Type B pancreatic cell (in vitro differentiated cells): ENCODE measurements around the gene PARD3B. TPM values are rescaled to one million over a fixed set of nuclear protein-coding genes. Genes with fewer than 3 reads are reported as not detected.

Experiments
- DNase-seq: peaks from one replicate; pipeline ENCODE4 v3.0.0; 2021; ENCODE audit warnings: mixed read lengths; ENCODE audit not compliant: unreplicated experiment; ENCODE audit errors: extremely low spot score
- H3K27ac Mint-ChIP-seq: 2 replicates; pipeline ENCODE4 v1.8.0; 2021; ENCODE audit warnings: mild to moderate bottlenecking, mixed read lengths
- H3K27me3 Mint-ChIP-seq: 2 replicates; pipeline ENCODE4 v1.8.0; 2021; ENCODE audit warnings: mixed read lengths
- H3K36me3 Mint-ChIP-seq: 2 replicates; pipeline ENCODE4 v1.8.0; 2021; ENCODE audit warnings: mixed read lengths
- H3K4me1 Mint-ChIP-seq: one replicate; pipeline ENCODE4 v1.8.0; 2021; ENCODE audit warnings: mixed read lengths; ENCODE audit not compliant: unreplicated experiment
- H3K4me3 Mint-ChIP-seq: 2 replicates; pipeline ENCODE4 v1.8.0; 2021; ENCODE audit warnings: mild to moderate bottlenecking, mixed read lengths
- H3K9me3 Mint-ChIP-seq: 2 replicates; pipeline ENCODE4 v1.8.0; 2021; ENCODE audit warnings: mixed read lengths
- total RNA-seq: library from RNA; stranded (reverse); gene quantifications from 2 replicates; pipeline ENCODE4 v1.2.1, GENCODE V29; 2021; ENCODE audit warnings: low replicate concordance
- TF ChIP-seq, protein P1 (sequence below): fragments of 200-600 bp; sonication (generic); conservative IDR thresholded peaks from 2 replicates; pipeline ENCODE4 v1.5.0; 2021; ENCODE audit warnings: antibody characterized with exemption, mild to moderate bottlenecking

PARD3B gene
- total RNA-seq, 1 donor from 2014 or later: 15.9 TPM

DNA sequence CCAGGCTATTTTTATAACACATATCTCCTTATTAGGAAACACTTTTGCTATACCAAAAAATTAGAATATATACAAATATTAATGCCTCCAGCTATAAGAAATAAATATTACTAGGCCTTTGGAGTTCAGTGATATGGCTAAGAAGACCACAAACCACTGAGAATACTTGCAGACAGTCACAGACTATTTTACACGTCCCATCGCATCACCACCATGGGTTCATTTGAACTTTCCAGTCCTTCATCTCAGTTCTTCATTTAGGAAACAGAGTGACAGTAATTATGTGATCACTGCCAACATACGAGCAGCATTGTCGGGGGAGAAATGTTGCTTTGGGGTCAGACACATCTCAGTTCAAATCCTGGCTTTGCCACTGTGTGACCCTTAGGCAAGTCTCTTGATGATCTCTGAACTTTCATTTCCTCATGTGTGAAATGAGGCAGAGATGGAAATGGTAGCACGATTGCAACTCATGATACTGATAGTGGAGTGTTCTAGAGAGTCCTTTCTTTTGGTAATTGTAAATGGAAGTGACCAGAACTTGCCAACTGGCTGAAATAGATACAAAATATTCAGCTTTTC lies 998.1 kb downstream of the PARD3B start:
- TF ChIP-seq, protein P1, sequence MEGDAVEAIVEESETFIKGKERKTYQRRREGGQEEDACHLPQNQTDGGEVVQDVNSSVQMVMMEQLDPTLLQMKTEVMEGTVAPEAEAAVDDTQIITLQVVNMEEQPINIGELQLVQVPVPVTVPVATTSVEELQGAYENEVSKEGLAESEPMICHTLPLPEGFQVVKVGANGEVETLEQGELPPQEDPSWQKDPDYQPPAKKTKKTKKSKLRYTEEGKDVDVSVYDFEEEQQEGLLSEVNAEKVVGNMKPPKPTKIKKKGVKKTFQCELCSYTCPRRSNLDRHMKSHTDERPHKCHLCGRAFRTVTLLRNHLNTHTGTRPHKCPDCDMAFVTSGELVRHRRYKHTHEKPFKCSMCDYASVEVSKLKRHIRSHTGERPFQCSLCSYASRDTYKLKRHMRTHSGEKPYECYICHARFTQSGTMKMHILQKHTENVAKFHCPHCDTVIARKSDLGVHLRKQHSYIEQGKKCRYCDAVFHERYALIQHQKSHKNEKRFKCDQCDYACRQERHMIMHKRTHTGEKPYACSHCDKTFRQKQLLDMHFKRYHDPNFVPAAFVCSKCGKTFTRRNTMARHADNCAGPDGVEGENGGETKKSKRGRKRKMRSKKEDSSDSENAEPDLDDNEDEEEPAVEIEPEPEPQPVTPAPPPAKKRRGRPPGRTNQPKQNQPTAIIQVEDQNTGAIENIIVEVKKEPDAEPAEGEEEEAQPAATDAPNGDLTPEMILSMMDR: no peak
- no peaks in the 10 kb centered on the region for H3K9me3 Mint-ChIP-seq
- no peak overlapping the region for H3K4me3 Mint-ChIP-seq
- no peaks in the 10 kb centered on the region for H3K36me3 Mint-ChIP-seq
- H3K27ac Mint-ChIP-seq: no peak overlapping the region
- H3K27me3 Mint-ChIP-seq: peaks cover 4% of the 10 kb centered on the region
- DNase-seq: no peak
- peaks cover 21% of the 10 kb centered on the region for H3K4me1 Mint-ChIP-seq

DNA sequence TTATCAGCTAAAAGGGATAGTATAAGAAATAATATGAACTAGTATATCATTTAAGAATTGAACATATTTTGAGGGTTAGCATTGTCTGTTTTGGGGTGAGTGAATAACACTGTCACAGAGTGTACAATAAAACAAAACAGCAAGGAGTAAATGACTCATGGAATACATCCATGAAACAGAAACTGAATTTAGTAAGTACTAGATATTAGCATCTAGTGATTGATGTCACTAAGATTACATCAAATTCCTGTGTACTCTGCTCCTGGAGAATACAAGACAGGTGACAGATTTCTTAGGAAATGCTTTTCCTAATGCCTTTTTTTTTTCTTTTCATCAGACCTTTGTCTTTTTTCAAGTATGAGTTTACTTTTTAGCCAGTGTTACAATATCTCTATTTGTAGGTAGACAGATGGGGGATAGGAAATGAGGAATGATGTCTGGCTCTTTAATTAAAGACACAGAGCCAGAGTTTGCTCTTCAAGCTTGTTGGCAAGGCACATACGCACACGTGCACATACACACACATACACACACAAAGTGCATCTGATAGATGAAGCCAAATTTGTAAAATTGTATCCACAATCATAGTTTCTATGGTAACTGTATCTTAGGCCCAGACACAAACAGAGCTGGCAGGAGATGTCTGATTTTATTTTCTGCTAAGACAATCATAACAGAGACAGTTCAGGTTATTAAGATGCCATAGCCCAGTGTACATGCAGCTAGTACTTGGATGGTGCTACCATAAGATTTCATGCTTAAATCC lies 998.8 kb downstream of the PARD3B start:
- H3K9me3 Mint-ChIP-seq: no peaks in the 10 kb centered on the region

DNA sequence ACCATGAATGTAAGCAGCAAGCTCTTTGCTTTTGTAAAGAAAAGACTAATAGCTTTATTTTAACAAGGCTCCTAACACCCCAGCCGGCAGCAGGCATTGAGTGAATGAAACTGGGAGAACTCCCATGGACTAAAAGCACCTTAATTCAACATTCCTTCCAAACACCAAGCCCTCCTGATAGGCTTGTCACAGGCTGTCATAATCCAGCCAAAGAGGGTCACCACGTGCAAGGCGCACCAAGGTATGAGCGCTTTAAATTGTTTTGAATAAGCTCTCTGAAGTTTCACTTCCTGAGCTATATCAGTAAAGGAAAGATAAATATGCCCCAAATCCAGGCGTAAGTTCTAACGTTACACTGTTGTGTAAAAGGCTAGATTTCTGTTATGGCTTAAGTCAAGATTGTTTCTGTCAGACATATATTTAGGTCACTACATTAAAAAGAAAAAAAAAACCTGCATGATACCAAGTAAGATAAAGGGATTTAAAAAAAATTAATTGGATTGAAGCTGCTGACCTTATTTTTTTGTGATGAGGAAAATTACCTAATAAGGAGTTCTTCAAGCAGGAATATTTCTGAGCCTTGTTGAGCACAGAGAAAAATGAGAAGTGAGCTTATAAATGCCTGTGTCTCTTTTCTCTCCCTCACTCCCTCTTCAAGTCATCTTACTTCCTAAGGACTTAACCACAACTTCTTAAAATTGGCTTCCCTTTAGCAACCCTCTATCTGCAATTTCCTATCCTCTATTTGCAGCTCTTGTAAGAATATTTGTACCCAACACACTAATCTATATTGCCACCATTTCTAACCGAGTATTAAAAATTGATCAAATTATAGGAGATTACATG lies 1000.9 kb downstream of the PARD3B start:
- Mint-ChIP-seq H3K36me3 (no peaks in the 10 kb centered on the region), H3K27ac (no peak overlapping the region), H3K4me3 (no peak overlapping the region), H3K9me3 (no peaks in the 10 kb centered on the region), H3K4me1 (peaks cover 13% of the 10 kb centered on the region), H3K27me3 (peaks cover 9% of the 10 kb centered on the region)
- TF ChIP-seq, protein P1: no peak
- no peak for DNase-seq

More for the DNA sequence above, 998.8 kb downstream of the PARD3B start:
- TF ChIP-seq, protein P1: no peak
- no peak overlapping the region for H3K27ac Mint-ChIP-seq
- H3K4me1 Mint-ChIP-seq: peaks cover 21% of the 10 kb centered on the region
- peaks cover 5% of the 10 kb centered on the region for H3K27me3 Mint-ChIP-seq
- no peak for DNase-seq
- H3K4me3 Mint-ChIP-seq: no peak overlapping the region
- no peaks in the 10 kb centered on the region for H3K36me3 Mint-ChIP-seq

DNA sequence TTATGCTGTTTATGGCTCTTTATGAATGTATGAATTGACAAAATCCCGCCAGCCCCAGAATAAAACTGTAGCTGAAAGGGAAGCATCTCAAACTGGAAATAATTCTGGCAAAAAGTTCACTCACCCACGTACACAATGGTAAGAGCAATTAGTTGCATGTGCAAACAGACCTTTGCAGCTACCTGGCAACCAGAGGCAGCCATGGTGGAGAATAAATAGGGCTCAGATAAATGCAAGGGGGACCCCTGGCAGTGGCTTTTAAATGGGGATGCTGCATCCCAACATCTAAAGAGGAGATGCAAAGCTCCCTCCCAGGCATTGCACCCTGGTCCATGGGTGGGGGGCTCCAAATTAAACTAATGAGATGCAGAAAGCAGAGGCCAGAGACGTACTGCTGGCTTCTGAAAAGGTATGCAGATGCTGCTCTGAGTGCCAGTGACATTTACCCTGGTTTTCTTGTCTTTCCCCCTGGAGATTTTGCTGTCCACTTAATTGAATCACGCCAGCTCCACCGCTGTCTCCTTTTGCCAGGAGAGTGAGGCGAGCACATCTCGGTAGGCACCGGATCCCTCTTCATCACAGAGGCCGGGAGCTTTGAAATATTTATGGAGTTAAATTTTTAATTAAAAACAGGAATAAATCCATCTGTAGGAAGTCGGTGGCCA lies 1010.4 kb downstream of the PARD3B start:
- Mint-ChIP-seq H3K36me3 (no peaks in the 10 kb centered on the region), H3K9me3 (no peaks in the 10 kb centered on the region), H3K27me3 (peaks cover 42% of the 10 kb centered on the region), H3K4me3 (peak overlapping the region; percentile 21), H3K27ac (no peak overlapping the region), H3K4me1 (peaks cover 22% of the 10 kb centered on the region)
- TF ChIP-seq, protein P1: no peak
- no peak for DNase-seq

DNA sequence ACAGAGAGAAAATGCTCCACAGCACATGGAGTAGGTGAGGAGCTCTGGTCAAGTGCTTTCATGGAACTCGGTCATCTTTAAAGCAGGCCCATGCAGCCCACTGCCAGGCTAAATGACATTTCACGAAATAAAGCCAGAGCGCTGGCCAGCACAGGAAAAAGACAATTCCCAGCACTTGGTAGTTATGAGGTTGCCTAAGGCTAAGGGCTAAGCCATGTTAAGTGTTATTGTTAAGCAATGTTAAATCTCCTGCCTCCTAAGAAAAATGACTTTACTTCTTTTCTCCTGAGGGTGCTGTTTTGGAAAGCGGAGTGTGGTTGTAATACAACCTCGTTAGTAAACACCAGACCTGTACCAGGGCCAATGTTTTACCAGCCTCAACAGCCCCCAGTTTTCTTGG lies 1011.1 kb downstream of the PARD3B start:
- TF ChIP-seq, protein P1: no peak
- Mint-ChIP-seq H3K36me3 (no peaks in the 10 kb centered on the region), H3K9me3 (no peaks in the 10 kb centered on the region), H3K27ac (no peak overlapping the region), H3K4me1 (peaks cover 26% of the 10 kb centered on the region), H3K4me3 (no peak overlapping the region), H3K27me3 (peaks cover 42% of the 10 kb centered on the region)
- DNase-seq: no peak
